GM18505 (cell line): ENCODE results near the gene EVPLL.
"Not testable (repeated sequence)": the region's sequence is repeated elsewhere in the genome, so short reads cannot be mapped to it uniquely, and the experiment has no call there.

Experiments used
- ATAC-seq: cut with Tn5 transposase; IDR thresholded peaks from one replicate; pipeline ENCODE4 v1.9.1; 2021; ENCODE audit not compliant: unreplicated experiment
- POLR2A ChIP-seq: IDR thresholded peaks from 4 replicates; pipeline ENCODE4 v1.6.1; 2011; ENCODE audit warnings: borderline replicate concordance; ENCODE audit not compliant: insufficient read depth, insufficient read length; ENCODE audit errors: extremely low read depth

EVPLL gene

DNA sequence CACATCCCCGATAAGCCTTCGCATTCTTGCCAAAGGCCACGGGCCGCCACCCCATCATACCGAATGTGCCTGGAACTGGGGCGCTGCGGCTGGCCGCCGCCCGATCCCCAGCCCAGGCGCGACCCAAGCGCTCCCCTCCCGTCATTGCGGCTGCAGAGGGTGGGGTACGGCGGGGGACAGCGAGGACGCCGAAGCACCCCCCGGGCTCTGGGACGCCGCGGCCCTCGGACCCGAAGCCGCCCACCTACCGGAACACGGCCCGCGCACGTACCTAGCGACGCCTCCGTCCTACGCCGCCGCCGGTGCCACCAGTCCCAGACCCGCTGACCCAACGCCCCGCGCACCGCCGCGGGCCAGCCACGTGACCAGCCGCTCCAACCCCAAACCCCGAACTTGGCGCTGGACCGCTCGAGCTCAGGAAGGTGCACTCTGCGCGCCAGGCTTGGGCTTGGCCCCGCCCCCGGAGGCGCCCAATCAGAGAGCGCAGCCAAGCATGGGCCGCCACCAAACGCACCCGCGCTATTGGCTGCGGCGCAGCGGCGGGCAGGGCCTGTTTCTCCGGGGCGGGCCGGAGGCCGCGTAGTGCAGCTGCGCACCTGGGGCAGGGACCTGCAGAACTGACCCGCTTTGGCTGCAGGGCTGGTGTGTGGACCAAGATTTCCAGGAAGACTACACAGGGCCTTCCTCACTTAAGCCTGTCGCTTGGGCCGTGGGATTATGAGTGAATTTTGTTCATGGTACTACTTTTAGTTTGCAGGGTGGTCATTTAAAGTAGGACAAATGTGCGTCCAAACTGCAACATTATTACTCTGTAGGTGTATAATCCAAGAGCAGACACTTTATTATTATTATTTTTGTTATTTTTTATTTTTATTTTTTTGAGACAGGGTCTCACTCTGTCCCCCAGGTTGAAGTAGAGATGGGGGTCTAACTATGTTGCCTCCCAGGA, 14.2 kb upstream of the EVPLL start, which contains the start of gene SHMT1:
Gene SHMT1 (minus strand): TSS at position 450 of the 949 bp plus-strand sequence. CDS start 7,569 bp downstream, outside the sequence.
- TF ChIP-seq POLR2A, result peak; percentile 76
- peak; percentile 95 for ATAC-seq

GRCh38 chr17:18364166-18364565, 13.4 kb upstream of the EVPLL start:
- ATAC-seq, result no peak
- no peak for TF ChIP-seq POLR2A

- no peak for ATAC-seq
These were observed 8.6 kb upstream of the EVPLL start for GRCh38 chr17:18368946-18369345.

DNA sequence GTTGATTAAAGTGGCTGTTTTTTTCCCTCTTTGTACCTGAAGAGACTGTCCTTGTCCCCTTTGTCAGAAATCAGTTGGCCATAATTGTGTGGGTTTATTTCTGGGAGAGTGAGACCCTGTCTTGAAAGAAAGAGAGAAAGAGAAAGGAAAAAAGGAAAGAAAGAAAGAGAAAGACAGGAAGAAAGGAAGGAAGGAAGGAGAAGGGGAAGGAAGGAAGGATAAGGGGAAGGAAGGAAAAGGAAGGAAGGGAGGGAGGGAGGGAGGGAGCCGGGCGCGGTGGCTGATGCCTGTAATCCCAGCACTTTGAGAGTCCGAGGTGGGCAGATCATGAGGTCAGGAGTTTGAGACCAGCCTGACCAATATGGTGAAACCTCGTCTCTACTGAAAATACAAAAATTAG, 6.8 kb upstream of the EVPLL start:
- no peak for ATAC-seq
- no peak for TF ChIP-seq POLR2A

More at GRCh38 chr17:18368946-18369345, 8.6 kb upstream of the EVPLL start:
- no peak for TF ChIP-seq POLR2A

DNA sequence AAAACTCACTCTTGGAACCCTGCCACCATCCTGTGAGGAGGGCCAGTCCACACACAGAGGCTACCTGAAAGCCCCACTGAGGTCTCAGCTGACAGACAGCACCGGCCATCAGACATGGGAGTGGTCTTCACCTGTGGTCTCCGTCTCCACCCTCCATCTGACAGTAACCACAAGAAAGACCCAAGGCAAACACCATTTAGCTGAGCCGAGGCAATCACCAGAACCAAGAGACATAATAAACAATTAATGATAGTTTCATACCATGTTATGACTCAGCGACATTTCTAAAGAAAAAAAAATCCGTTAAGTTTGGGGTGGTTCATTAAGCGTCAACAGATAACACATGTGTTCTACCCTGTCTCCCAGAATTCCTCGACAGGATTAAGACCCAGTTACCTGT, 6.1 kb upstream of the EVPLL start:
- no peak for ATAC-seq
- TF ChIP-seq POLR2A, result no peak

GRCh38 chr17:18373181-18373580, 4.4 kb upstream of the EVPLL start:
- ATAC-seq, result not testable (repeated sequence)

- ATAC-seq, result no peak
- no peak for TF ChIP-seq POLR2A
These were observed 3.4 kb upstream of the EVPLL start for GRCh38 chr17:18374216-18374615.

GRCh38 chr17:18378205-18378505, 577 bp downstream of the EVPLL start:
- TF ChIP-seq POLR2A, result no peak
- no peak for ATAC-seq

GRCh38 chr17:18378614-18379013, 1.0 kb downstream of the EVPLL start:
- not testable (repeated sequence) for ATAC-seq

DNA sequence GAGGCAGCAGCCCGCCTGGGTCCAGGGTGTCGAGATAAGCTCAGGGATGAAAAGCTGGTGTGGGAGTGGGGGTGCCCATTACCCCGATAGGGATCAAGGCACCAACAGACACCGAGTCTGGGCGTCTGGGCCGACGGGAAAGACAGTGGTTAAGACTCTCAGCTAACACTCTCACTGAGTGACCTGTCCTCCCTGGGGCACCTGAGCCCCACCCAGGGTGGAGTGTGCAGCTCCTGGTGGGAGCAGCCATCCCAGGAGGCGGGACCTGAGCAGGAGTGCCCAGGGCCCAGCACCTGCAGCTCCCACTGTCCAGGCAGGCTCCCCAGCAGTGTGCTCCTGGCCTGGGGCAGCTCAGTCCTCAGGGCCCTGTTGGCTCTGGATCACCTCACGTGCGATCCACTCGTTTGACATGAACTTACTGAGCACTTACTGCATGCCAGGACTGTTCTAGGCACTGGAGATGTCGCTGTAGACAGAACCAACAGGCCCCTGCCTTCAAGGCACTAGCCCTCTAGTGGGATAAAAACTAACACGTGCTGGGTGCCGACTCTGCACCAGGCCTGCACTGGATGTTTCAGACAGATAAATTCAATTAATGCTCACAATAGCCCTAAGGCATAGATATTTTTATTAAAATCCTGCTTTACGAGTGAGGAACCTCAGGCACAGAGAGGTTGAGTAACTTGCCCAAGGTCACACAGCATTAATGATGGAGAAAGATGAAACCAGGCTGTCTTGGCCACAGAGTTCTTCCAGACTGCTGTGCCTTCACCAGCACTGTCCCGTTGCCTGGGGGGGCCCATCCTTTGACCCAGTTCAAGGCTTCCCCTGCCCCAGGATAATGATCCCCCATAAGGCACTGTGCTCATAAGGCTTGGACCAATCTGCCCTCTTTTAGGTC, 1.9 kb downstream of the EVPLL start:
- ATAC-seq, result no peak
- TF ChIP-seq POLR2A, result no peak

GRCh38 chr17:18380471-18381157, 3.0 kb downstream of the EVPLL start:
- no peak for TF ChIP-seq POLR2A
- ATAC-seq, result no peak

- no peak for TF ChIP-seq POLR2A
- no peak for ATAC-seq
These were observed 3.8 kb downstream of the EVPLL start for GRCh38 chr17:18381158-18381952.

GRCh38 chr17:18381953-18382245, 4.3 kb downstream of the EVPLL start:
- ATAC-seq, result no peak

More at GRCh38 chr17:18381953-18382245, 4.3 kb downstream of the EVPLL start:
- no peak for TF ChIP-seq POLR2A
